Measurements from ENCODE around the gene SLC6A2.

Gene SLC6A2

DNA sequence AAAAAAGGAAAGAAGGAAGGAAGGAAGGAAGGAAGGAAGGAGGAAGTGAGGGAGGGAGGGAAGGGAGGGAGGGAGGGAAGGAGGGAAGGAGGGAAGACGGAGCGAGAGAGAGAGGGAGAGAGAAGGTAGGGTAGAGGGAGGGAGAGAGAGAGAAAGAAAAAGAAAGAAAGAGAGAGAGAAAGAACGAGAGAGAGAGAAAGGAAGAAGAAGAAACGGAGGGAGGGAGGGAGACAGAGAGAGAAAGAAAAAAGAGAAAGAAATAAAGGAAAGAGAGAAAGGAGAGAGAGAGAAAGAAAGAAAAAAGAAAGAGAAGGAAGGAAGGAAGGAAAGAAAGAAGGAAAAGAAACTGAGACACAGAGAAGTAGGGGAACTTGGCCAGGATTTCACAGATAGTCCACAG is 8.4 kb upstream of the SLC6A2 start:
- no peak for DNase-seq

DNA sequence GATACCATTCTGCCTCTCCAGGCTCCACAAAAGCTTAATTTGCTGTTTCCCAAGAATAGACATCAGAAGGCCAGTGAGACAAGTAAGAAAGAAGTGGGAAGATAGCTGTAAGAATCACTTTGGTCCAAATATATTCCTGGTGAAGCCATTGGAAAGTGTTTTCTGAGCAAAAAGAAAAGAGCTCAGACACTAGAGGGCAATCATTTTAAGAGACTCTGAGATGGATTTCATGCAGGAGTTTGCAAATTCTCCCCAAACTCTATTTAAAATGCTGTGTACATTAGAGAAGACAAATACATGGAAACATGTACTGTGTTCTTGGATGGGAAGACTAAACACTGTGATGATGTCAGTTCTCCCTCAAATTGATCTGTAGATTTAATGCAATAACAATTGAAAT is 8.0 kb upstream of the SLC6A2 start:
- no peak for DNase-seq

DNA sequence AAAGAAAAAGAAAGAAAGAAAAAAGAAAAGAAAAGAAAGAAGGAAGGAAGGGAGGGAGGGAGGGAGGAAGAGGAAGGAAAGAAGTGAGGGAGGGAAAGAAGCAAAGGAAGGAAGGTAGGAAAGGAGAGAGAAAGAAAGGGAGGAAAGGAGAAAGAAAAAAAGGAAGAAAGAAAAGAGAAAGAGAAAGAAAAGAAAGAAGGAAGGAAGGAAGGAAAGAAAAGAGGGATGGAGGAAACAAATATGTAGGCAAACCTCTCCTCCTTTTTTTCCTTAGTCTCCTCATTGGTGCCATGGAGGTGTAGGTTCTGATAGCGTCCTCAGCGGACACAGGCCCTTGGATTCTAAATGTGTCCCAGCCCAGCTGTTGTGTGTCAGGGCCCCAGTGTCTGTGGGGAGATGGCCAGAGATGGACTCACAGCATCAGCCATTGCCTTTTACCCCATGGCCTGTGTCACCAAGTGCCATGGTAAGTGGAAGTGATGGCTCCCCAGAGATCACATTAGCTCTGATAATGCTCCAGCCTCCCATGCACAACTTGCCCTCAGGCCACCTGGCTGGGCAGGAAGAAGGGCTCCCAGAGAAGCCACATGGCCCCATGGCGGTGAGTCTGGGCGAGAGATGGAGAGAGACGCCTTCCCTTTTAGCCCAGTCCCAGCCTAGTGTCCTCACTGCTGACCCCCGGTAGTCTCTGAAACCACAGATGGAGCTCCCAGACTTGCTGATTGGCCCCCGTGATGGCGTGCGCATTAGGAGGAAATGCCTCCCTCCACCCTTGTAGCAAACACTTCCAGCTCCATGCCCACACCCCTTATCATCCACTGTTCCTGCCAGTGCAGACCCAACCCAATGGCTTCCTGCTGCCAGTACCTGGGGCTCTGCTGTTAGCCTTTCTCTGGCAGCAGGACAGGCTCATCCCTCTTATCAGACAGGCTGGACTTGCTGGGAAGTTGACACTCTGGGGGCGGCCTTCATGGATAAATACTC is 3.7 kb upstream of the SLC6A2 start:
- no peak for DNase-seq

DNA sequence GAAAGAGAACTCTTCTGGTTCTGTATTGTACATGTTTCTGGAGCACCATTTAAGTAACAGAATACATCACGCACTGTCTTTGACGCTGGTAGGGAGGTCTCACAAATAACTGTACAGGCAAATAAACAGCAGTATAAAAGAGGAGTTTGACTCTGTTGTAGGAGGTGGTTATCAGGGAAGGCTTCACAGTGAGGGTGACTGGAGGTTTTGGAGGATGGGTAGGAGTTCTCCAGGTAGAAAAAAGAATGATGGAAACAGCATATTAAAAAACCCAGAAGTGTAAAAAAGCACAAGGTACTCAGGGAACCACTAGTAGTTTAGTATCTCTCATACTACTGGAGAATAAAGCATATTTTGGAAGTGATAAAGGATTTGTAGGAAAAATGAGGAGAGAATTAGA is 2.7 kb upstream of the SLC6A2 start:
- no peak for DNase-seq

DNA sequence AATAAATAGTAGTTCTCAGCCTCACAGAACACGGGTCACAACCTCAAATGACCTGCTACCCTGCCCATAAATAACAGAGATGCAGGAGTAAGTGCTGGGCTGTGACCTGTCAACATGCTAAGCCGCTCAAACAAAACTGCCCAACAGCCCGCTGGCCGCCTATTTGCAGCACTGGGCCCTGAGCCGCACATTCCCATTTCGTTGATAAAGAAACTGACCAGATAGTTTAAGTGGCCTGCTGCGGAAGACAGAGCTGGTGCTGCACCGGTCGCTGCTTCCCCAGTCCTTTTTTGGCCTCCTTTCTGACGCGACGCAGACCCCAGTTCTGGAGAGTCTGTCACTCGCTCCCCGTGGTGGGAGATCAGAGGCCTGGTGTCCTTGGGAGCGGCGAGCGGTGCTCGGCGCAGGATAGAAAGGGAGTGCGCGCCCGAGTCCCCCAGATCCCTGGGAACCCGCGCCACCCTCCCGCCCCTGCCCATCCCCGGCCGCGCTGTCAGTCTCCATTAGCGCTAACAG is 349 bp upstream of the SLC6A2 start:
- DNase-seq, result no peak

DNA sequence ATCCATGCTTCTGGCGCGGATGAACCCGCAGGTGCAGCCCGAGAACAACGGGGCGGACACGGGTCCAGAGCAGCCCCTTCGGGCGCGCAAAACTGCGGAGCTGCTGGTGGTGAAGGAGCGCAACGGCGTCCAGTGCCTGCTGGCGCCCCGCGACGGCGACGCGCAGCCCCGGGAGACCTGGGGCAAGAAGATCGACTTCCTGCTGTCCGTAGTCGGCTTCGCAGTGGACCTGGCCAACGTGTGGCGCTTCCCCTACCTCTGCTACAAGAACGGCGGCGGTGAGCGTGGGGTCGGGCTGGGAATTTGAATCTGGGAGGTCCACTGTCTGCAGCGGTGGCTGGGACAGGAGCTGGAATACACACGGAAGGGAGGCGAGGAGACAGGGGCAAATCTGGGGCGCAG is 904 bp downstream of the SLC6A2 start:
- DNase-seq, result no peak

DNA sequence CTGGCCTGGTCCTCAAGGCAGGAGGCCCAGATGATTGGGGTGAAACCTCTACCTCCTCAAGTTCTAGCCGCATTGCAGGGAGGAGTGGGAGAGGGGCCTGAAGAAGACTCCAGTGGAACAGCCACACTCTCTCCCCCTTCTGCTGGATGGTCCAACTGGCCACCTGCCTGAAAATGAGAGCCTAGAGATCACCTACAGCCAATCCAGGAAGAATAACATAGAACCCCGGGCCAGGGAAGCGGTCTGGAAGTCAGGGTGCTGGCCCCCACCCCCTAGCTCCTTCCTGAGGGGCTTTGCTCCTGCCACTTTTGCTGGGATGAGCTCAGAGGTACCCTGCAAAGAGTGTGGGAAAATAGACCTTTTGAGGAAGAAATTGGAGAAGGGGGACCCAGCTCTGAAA is 1.8 kb downstream of the SLC6A2 start:
- no peak for DNase-seq

DNA sequence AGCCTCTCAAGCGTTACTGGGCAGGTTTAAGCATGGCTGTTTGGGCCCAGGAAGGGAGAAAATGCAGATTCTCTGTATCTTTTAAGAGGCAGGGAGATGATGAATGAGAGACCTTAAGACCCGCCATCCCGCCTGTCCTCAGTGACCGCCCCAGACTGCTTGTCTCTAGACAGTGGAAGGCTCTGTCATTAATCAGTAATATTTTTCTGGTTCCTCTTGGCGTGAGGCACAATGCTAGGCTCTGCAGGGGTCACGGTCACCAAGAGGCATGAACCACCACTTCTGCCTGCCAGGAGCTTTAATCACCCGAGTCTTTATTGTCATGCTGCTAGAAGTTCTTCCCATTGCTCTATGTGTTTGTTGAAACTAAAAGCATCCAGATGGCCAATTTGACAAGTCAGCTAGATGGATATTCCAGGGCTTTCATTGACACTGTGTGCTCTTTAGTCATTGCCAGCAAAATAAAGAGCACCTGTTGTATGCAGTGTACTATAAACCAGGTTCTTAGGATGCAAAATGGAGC is 3.2 kb downstream of the SLC6A2 start:
- no peak for DNase-seq

DNA sequence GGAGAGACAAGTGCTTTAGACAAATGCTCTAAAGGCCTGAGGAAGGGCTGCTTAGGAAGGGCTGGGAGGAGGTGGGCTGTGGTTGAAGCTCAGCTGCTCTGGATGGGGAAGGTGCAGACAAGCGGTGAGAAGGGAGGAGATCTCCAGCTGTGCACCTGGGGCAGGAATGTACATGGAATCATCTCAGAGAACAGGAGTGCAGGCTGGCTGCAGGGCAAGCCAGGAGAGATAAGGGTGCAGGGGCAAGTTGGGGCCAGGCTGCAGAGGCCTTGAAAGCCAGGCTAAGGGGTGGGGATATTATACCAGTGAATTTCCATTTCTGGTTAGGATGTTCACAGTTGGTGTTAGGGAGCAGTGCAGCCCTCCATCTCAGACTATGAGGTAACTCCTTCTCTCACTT is 4.2 kb downstream of the SLC6A2 start:
- no peak for DNase-seq

DNA sequence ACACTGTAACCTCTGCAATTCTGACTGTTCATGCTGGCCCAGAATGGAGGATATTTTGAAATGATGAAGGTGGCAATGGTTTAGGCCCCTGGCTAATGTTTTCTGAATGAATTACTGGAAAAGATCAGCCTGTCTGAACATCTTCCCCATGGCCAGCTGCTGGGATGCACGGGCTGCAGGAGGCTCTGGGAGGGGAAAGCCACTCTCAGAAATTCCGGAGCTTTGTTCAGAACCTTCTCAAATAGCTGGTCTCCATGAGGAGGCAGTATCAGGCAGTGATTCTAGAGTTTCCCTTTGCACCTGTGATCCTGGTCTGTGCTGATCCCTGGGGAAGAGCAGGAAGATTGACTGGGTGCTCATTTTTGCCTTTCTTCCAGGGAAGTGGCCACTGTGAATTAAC is 5.0 kb downstream of the SLC6A2 start:
- no peak for DNase-seq

DNA sequence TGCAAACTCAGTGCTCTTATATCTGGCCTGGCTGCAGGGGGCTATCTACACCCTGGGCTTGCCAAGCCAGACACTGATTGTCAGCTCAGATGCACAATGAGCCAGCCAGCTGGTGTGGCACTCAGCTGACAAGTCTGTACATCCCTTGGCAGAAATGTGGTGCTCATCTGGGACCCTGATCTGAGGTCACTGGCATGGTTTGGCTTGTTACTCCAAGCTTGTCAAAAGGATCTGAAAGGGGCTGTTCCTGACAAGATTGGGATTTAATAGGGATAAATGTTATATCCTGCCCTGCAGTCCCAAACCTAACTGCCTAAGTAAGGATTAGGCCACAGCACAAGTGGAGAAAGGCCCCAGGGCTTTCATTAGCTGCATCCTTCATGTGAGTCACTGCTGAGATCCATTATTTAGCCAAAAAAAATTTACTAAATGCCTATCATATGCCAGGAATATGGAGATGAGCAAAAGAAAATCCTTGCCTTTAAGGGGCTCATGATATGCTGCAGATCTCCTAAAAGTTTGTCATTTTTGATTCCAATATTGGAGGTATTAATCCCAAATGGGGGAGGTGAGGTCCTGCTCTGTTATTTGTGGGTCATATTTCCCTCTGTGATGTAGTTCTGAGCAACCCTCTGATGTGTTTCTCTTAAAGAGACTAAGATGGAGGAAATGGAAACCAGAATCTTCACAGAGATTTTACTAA is 6.3 kb downstream of the SLC6A2 start:
- DNase-seq, result peak in 13 of 51 donors; percentile 3 to 52 (median 14)

DNA sequence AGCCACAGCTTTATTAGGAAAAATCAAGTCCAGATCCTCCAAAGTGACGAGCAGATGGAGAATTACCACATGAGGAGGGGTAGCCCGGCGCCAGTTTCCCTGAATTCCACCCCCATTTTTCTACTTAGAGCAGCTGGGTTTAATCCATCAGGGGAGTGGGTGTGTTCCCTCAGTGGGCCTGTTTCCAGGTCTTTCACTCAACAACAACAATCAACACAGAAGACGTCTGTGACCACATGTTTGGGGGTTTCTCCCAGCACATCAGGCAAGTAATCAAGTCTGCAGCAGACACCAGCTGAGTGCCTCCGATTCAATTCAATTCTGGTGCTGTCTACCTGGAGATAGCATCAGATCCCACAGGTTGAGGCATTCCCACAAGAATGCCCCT is 6.8 kb downstream of the SLC6A2 start:
- no peak for DNase-seq

DNA sequence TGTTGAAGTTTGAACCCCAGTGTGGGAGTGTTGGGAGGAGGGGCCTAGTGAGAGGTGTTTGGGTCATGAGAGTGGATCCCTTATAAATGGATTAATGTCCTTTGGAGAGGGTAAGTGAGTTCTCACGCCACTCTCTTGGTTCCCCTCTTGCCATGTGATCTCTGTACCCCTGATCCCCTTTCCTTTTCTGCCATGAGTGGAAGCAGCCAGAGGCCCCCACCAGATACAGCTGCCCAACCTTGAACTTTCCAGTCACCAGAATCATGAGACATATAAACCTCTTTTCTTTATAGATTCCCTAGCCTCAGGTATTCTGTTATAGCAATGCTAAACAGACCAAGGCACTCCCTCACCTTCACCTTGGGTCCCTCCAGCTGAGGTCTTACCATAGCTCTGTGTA is 7.4 kb downstream of the SLC6A2 start:
- DNase-seq, result no peak

DNA sequence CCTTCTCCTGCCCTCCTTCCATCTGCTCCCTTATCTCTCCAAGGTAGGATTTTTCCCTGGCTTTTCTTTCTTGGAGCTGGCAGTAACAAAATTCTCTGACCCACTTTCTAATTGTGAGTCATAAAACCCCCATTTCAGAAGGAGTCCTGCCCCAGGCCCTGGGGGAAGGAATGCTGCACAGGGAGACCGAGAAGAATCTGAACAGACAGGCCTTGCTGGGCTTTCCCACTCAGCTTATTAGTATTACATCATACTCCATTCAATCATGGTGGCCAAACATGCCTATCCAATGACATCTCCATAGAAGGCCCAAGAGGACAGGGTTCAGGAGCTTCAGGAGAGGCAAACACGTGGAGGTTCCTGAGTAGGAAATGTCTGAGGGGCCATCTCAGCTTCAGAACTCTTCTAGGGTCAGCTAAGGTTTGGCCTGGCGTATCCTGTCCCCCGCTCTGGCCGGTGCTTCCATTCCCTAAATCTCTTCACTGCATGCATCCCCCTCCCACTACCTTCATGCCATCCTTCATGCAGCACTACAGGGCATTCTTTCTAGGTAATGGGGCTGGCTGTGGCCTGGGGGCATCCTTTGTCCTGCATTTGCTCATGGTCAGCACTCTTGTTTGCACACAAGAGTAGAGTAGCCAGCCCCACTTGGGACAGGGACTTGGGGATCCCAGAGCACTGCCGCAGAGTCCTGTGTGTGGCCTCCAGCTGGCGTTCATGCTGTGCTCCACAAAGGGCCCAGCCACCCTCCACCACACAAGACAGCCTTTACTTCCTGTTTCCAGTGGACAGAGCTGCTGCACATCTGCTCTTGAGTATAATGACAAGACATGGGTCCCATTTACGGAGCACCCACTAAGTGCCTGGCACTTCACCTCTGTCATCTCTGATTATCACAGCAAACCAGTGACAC is 8.2 kb downstream of the SLC6A2 start:
- DNase-seq, result peak in 1 of 51 donors; percentile 8

DNA sequence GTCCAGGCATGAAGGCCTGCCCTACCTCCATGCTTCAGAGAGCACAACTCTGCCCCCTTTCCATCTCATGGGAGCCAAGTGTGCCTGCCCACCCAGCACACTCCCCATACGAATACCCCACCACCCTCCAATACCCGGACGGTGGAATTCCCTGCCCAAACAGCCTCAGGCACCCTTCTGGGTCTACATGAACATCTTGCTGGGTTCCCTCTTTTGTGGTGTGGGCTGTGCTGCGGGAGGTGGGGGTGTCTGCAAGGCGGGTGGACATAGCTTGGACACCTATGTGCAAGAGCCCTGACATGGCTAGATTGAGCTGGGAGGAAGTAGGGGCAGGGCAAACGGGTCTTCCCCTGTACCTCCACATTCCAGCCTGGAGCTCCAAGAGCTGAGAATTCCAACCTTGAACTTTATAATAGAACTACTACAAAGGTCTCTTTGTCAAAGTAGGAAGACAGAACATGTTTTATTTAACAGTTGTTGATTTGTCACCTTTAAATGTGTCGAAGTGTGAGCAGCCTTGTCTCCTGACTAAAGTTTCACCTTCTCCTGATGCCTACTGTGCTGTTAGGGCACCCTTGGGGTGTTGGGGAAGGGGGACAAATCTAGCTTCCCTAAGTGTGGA is 9.1 kb downstream of the SLC6A2 start:
- DNase-seq, result no peak

DNA sequence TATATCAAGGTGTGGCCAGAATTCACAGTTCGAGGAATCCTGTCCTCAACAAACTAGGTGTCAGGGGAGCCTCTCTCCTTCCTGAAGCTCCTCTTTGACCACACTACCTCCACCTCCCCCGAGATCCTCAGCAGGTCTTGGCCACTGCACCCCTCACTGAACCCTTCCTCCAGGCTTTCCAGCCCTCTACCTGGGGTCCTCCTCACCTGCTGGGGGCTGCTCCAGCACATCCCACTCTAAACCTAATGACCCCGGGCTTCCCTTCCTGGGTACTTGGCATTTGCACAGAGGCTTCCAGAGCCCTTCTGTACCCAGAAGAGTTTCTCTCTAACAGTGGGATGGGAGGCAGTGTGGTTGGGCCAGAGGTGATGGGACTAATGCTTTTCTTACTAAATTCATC is 9.7 kb downstream of the SLC6A2 start:
- DNase-seq, result no peak

DNA sequence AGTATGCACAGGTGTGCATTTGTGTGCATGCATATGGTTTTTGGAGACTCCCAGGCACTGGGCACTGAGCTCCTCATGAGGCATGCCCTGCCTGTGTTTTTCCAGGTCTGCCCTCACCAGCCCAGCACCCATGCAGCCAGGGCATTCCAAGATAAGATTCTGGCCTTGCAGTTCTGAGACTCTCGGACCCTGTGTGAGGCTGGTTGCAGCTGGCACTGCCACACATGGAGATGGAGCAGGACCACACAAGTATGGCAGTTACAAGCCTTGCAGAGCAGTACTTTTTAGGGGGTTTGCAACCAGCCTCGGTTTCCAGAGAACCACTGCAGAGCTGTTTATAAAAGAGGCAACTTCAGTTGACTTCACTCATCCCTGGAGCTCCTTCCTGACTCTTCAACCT is 10.2 kb downstream of the SLC6A2 start:
- DNase-seq, result no peak

DNA sequence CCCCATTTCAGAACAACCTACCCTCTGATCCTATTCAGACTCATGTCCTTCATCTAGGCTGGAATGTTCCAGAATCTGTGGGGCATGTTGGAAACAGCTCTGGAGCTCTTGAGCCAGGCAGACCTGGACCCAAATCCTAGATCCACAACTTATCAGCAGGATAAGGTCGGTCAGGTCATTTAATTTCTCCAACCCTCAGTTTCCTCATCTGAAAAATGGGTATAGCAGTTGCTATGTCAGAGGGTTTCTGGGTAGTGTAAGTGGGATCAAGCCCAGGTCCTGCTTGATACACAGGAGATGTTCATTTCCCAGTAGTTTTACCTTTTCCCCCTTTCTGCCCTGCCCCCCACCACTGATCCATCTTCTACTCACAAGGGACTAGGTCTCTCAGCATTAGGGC is 12.0 kb downstream of the SLC6A2 start:
- DNase-seq, result no peak

DNA sequence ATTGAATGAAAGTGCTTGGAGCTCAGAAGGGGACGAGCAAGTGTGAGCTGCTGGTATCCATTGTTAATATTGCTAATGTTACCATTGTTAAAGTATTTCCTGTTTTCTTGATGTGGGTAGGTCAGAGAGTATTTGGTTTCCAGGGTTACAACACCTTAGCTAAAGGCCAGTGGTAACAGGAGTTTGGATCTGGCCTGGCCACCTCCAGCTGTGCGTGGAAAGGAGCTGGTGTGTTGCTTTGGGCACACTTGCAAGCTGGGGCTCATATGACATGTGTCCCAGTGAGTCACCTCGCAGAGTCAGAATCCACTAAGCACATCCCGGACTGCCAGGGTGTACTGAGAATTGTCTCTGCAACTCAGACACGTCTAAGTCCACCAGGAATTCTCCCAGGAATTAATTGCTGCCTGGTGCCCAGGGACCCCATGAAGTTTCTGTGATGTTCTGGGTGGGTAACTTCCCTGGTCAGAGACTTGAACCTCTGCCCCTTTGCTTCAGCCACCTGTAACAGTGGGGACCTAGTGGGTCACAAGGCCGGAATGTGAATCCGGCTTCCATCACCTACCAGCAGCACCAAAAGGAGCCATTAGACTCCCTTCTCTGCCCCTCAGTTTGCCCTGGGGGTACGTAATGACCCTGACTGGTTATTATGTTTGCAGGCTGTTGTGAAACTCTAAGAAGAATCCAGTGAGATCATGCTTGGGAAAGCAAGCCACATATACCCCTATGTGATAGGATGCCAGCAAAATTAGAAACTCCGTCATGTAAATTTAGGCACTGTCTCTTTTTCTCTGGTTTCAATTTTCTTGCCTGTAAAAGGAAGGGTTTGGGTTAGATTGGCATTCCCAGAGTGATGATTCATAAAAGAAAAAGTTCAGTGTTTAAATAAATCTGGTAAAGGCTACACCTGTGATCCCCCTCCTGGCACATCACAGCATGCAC is 12.8 kb downstream of the SLC6A2 start:
- no peak for DNase-seq
